Measurements from ENCODE around the gene LMO7.

- TF ChIP-seq POLR2AphosphoS5 (IDR thresholded peaks at IDR 0.05; ENCODE audit: low read depth, low read length) (no peak), CTCF (IDR thresholded peaks at IDR 0.05) (no peak), REST (IDR thresholded peaks at IDR 0.05; ENCODE audit: insufficient read depth in 1 of 2, low read depth in 2 of 2, low read length in 1 of 2) (no peak), SIN3A (IDR thresholded peaks at IDR 0.05; ENCODE audit: borderline replicate concordance, insufficient read depth, low read depth, low read length) (no peak), TCF7L2 (IDR thresholded peaks at IDR 0.05; ENCODE audit: low read depth, low read length) (no peak)
Observed at GRCh38 chr13:75792526-75793187, 156.5 kb downstream of the LMO7 start.

All from Panc1 (cell line).